ENCODE data around the gene SLC46A1.

- no peak for TF ChIP-seq POLR2A (IDR thresholded peaks at IDR 0.05)
- TF ChIP-seq CTCF (IDR thresholded peaks at IDR 0.05), result no peak
Measured at GRCh38 chr17:28363776-28364650, 42.0 kb downstream of the SLC46A1 start.
